A549 (cell line): Measurements from ENCODE around the gene SLC6A6. TPM values are rescaled to one million over a fixed set of nuclear protein-coding genes. Genes with fewer than 3 reads are reported as not detected.
A peak's percentile ranks its signal among the peaks of the same experiment; 100 is the strongest.

Experiments used
- ATAC-seq, 2 experiments: fragments of 200-7000 bp in 1 of 2; fragments of >200 bp in 1 of 2; cut with Nextera tagmentation in 1 of 2; cut with Tn5 transposase in 1 of 2; 3 replicates each; pipeline versions ENCODE4 v1.8.0 to v1.9.1; 2018 to 2020; ENCODE audit warnings: mild to moderate bottlenecking in 1 of 2, moderate library complexity in 1 of 2
- CTCF ChIA-PET: fragments of 300-600 bp; sonication (Branson Sonifier 250); formaldehyde crosslinking; extraction: SDS; loops from one replicate; lab custom pipeline; 2021; ENCODE audit warnings: antibody characterized with exemption, inconsistent platforms; lab: Yijun Ruan, JAX
- POLR2A ChIA-PET: fragments of 350-600 bp; formaldehyde crosslinking; extraction: SDS; loops from one replicate; lab custom pipeline; 2021; ENCODE audit warnings: antibody characterized with exemption, inconsistent platforms; lab: Yijun Ruan, JAX
- DNase-seq, 2 experiments: peaks; one replicate each; pipeline versions ENCODE4 v3.0.0 to v3.0.0-alpha.2; 2011 to 2016; ENCODE audit warnings: low read depth in 1 of 2, low spot score in 1 of 2
- FAIRE-seq: peaks from 2 replicates; lab custom pipeline; 2011; peaks lifted over from hg19 to GRCh38; lab: Jason Lieb, UNC
- H3K27ac ChIP-seq, 2 experiments: fragments of >200 bp; sonication (Bioruptor Twin); formaldehyde crosslinking; 3 replicates each; pipeline ENCODE4 v1.5.1; 2016 to 2017
- H3K4me1 ChIP-seq: fragments of >200 bp; sonication (Bioruptor Twin); formaldehyde crosslinking; 3 replicates; pipeline ENCODE4 v1.6.1; 2016
- H3K4me2 ChIP-seq: fragments of >200 bp; sonication (Bioruptor Twin); formaldehyde crosslinking; 3 replicates; pipeline ENCODE4 v1.6.1; 2016
- H3K4me3 ChIP-seq: fragments of >200 bp; sonication (Bioruptor Twin); formaldehyde crosslinking; 3 replicates; pipeline ENCODE4 v1.5.1; 2016
- H3K9me3 ChIP-seq: fragments of >200 bp; sonication (Bioruptor Twin); formaldehyde crosslinking; 3 replicates; pipeline ENCODE4 v1.6.1; 2016
- CBX2 ChIP-seq: fragments of 200-600 bp; sonication (generic); IDR thresholded peaks from 2 replicates; pipeline ENCODE4 v1.6.1; 2016; ENCODE audit warnings: low read depth, mild to moderate bottlenecking, borderline replicate concordance
- CBX8 ChIP-seq: fragments of 200-600 bp; sonication (generic); IDR thresholded peaks from 2 replicates; pipeline ENCODE4 v1.6.1; 2016
- CEBPB ChIP-seq, 2 experiments: fragments of >200 bp in 1 of 2; sonication (Bioruptor Twin) in 1 of 2; formaldehyde crosslinking in 1 of 2; IDR thresholded peaks; 2 replicates each; pipeline ENCODE4 v1.6.1; 2012 to 2016
- CHD4 ChIP-seq: fragments of 200-600 bp; sonication (generic); IDR thresholded peaks from 2 replicates; pipeline ENCODE4 v1.6.1; 2016; ENCODE audit warnings: antibody characterized with exemption, mild to moderate bottlenecking, borderline replicate concordance
- EHF ChIP-seq: fragments of 250-450 bp; sonication (Bioruptor Pico); IDR thresholded peaks from 2 replicates; pipeline ENCODE4 v1.5.0; 2020; ENCODE audit warnings: mild to moderate bottlenecking
- FOSL2 ChIP-seq, 2 experiments: fragments of 450-650 bp in 1 of 2; fragments of >200 bp in 1 of 2; sonication (Bioruptor Twin) in 1 of 2; formaldehyde crosslinking; IDR thresholded peaks; 2 replicates each; pipeline versions ENCODE4 v1.5.0 to v1.6.1; 2016 to 2020; ENCODE audit warnings: mild to moderate bottlenecking in 1 of 2, moderate library complexity in 1 of 2
- FOXS1 ChIP-seq: fragments of 250-450 bp; sonication (Bioruptor Pico); IDR thresholded peaks from 2 replicates; pipeline ENCODE4 v1.5.0; 2020; ENCODE audit warnings: mild to moderate bottlenecking, moderate library complexity
- MAFK ChIP-seq: fragments of 450-650 bp; IDR thresholded peaks from 2 replicates; pipeline ENCODE4 v1.6.1; 2014; ENCODE audit not compliant: partially characterized antibody
- NPAS2 ChIP-seq: fragments of 250-450 bp; sonication (Bioruptor Pico); IDR thresholded peaks from 2 replicates; pipeline ENCODE4 v1.8.0; 2022; ENCODE audit warnings: mild to moderate bottlenecking, moderate library complexity, borderline replicate concordance
- NR3C1 ChIP-seq: fragments of >200 bp; sonication (Bioruptor Twin); formaldehyde crosslinking; IDR thresholded peaks from 3 replicates; pipeline ENCODE4 v1.6.1; 2017
- PHF8 ChIP-seq: fragments of 200-600 bp; sonication (generic); IDR thresholded peaks from 2 replicates; pipeline ENCODE4 v1.6.1; 2016; ENCODE audit warnings: low read depth, mild to moderate bottlenecking, antibody characterized with exemption, moderate library complexity, borderline replicate concordance
- POLR2A ChIP-seq: IDR thresholded peaks from 2 replicates; pipeline ENCODE4 v1.6.1; 2012; ENCODE audit warnings: mild to moderate bottlenecking, low read length
- RAD21 ChIP-seq, 2 experiments: fragments of >200 bp in 1 of 2; sonication (Bioruptor Twin) in 1 of 2; formaldehyde crosslinking in 1 of 2; IDR thresholded peaks in 1 of 2; conservative IDR thresholded peaks in 1 of 2; 2 replicates in 1 of 2; 3 replicates in 1 of 2; pipeline ENCODE4 v1.6.1; 2012 to 2018; ENCODE audit warnings: inconsistent platforms in 1 of 2
- RARB ChIP-seq: fragments of 250-450 bp; sonication (Bioruptor Pico); IDR thresholded peaks from 2 replicates; pipeline ENCODE4 v1.8.0; 2021; ENCODE audit warnings: mild to moderate bottlenecking, moderate library complexity
- RCOR1 ChIP-seq: fragments of 150-350 bp; IDR thresholded peaks from 2 replicates; pipeline ENCODE4 v1.6.1; 2014; ENCODE audit warnings: antibody characterized with exemption, low read length, low read depth
- RFX5 ChIP-seq: fragments of 450-650 bp; IDR thresholded peaks from 2 replicates; pipeline ENCODE4 v1.7.1; 2014; ENCODE audit warnings: antibody characterized with exemption, mild to moderate bottlenecking, moderate library complexity
- SMC3 ChIP-seq: fragments of >200 bp; sonication (Bioruptor Twin); formaldehyde crosslinking; IDR thresholded peaks from 3 replicates; pipeline ENCODE4 v1.6.1; 2018; ENCODE audit warnings: inconsistent platforms
- SREBF2 ChIP-seq: fragments of 450-650 bp; IDR thresholded peaks from 2 replicates; pipeline ENCODE4 v1.6.1; 2014; ENCODE audit warnings: mild to moderate bottlenecking, moderate library complexity
- ZNF302 ChIP-seq: fragments of 250-450 bp; sonication (Bioruptor Pico); IDR thresholded peaks from 2 replicates; pipeline ENCODE4 v1.9.0; 2021; ENCODE audit warnings: inconsistent platforms, mild to moderate bottlenecking, moderate library complexity
- ZSCAN20 ChIP-seq: fragments of 250-450 bp; sonication (Bioruptor Pico); IDR thresholded peaks from 2 replicates; pipeline ENCODE4 v1.8.0; 2022; ENCODE audit warnings: mild to moderate bottlenecking, moderate library complexity
- WGBS: methylation state at CpG from one replicate; pipeline ENCODE4 v1.1.6; 2017; ENCODE audit errors: missing lambda C conversion rate; 5-methylcytosine and 5-hydroxymethylcytosine counted together
- polyA plus RNA-seq, 4 experiments: library from polyadenylated mRNA; depleted of rRNA in 3 of 4; stranded (reverse); fragments of >200 nt; fragmentation: RNase III in 1 of 4; extraction: RNeasy Plus Mini Kit Qiagen cat#74134 plus additional on column Dnase treatment in 1 of 4; gene quantifications; 2 replicates in 3 of 4; 3 replicates in 1 of 4; pipeline ENCODE4 v1.2.3, GENCODE V29; 2011 to 2017
- TF ChIP-seq, protein P1 (sequence below): fragments of >200 bp; sonication (Bioruptor Twin); formaldehyde crosslinking; IDR thresholded peaks from 3 replicates; pipeline ENCODE4 v1.6.1; 2016
- TF ChIP-seq, protein P2 (sequence below): fragments of 150-350 bp; IDR thresholded peaks from 2 replicates; pipeline ENCODE4 v1.6.1; 2014; ENCODE audit warnings: low read depth, mild to moderate bottlenecking, low read length
- TF ChIP-seq, protein P3 (sequence below): IDR thresholded peaks from 2 replicates; pipeline ENCODE4 v1.6.1; 2012
- TF ChIP-seq, protein P4 (sequence below): fragments of 200-600 bp; sonication (generic); IDR thresholded peaks from 2 replicates; pipeline ENCODE4 v1.6.1; 2016; ENCODE audit warnings: antibody characterized with exemption, mild to moderate bottlenecking, moderate library complexity

SLC6A6 gene
- polyA plus RNA-seq, 2 of the 4 experiments (the other 2 are of a cell fraction): 73.3 to 73.8 TPM

DNA sequence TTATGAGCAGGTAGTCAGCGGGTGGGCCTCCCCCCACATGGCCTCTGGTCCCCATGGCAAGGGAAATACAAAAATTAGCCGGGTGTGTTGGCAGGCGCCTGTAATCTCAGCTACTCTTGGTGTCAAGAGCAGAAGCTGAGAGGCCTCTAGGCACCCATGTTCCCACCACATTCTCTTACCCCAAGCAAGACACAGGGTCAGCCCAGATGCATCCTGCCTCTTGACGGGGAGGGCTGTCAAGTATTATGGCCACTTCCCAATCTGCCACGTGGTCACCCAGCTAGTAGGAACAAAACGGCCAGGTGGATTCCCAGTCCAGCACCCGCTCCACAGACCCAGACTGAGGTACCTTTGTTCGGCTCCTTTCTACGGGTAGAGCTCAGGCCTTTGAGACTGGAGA, 16.2 kb upstream of the SLC6A6 start:
- Histone ChIP-seq H3K27ac (no peak overlapping the region), H3K9me3 (no peaks in the 10 kb centered on the region), H3K4me3 (no peak overlapping the region), H3K4me1 (peaks cover 8% of the 10 kb centered on the region), H3K4me2 (no peak overlapping the region)
- FAIRE-seq (no peak), ATAC-seq (no peak), DNase-seq (no peak)
- POLR2A ChIA-PET: no interaction called here
- TF ChIP-seq CBX2 (no peak), MAFK (no peak)
- 73% methylated on average over 7 of the region's 9 CpGs for WGBS
- CTCF ChIA-PET: interaction anchor here (0.9 to 3.7 kb wide), 5 partner anchors 10 to 183 kb away, joined by 3 to 13 read pairs (median 5); no protein-coding TSS in a partner anchor

DNA sequence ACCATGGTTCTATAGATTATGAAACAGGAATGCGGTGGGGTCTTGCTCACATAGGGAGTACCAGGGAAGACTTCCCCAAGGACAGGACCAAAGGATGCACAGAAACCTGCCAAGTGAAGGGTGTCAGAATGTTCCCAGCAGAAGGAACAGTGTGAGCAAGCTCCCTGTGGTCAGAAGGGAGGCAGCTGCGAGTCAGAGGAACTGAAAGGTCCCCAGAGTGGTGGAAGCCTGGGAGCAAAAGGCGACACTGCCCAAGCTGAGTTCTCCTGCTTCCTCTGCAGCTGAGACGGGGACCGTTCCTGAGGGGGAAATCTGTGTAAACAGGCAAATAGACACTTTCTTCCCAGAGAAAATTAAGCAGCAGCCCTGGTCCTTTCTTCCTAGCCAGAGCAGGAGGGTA, 14.2 kb upstream of the SLC6A6 start:
- DNase-seq (no peak), ATAC-seq (peak in 1 of 2 experiments; percentile 21; a peak in 1 of 6 replicates), FAIRE-seq (no peak)
- Histone ChIP-seq H3K4me3 (no peak overlapping the region), H3K9me3 (no peaks in the 10 kb centered on the region), H3K27ac (peak overlapping the region in 1 of 2 experiments; percentile 22; a peak in 1 of 6 replicates), H3K4me1 (peaks cover 14% of the 10 kb centered on the region), H3K4me2 (no peak overlapping the region)
- ChIA-PET POLR2A (no interaction called here), CTCF (interaction anchor here (2.1 to 3.7 kb wide), 2 partner anchors 11 to 127 kb away, joined by 6 to 13 read pairs; no protein-coding TSS in a partner anchor)
- TF ChIP-seq CHD4: no peak
- no peak for TF ChIP-seq POLR2A
- no peak for TF ChIP-seq RCOR1
- no peak for TF ChIP-seq RFX5
- no peak for TF ChIP-seq NPAS2 (CRISPR knock-in tag)
- TF ChIP-seq SMC3: no peak
- TF ChIP-seq CBX8: no peak
- TF ChIP-seq FOXS1 (CRISPR knock-in tag): no peak
- TF ChIP-seq RAD21 (conservative IDR thresholded peaks at IDR 0.05 in 1 of 2, IDR thresholded peaks at IDR 0.05 in 1 of 2): no peak
- TF ChIP-seq, protein P1, sequence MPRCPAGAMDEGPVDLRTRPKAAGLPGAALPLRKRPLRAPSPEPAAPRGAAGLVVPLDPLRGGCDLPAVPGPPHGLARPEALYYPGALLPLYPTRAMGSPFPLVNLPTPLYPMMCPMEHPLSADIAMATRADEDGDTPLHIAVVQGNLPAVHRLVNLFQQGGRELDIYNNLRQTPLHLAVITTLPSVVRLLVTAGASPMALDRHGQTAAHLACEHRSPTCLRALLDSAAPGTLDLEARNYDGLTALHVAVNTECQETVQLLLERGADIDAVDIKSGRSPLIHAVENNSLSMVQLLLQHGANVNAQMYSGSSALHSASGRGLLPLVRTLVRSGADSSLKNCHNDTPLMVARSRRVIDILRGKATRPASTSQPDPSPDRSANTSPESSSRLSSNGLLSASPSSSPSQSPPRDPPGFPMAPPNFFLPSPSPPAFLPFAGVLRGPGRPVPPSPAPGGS: no peak
- TF ChIP-seq ZNF302 (CRISPR knock-in tag): no peak
- TF ChIP-seq, protein P2, sequence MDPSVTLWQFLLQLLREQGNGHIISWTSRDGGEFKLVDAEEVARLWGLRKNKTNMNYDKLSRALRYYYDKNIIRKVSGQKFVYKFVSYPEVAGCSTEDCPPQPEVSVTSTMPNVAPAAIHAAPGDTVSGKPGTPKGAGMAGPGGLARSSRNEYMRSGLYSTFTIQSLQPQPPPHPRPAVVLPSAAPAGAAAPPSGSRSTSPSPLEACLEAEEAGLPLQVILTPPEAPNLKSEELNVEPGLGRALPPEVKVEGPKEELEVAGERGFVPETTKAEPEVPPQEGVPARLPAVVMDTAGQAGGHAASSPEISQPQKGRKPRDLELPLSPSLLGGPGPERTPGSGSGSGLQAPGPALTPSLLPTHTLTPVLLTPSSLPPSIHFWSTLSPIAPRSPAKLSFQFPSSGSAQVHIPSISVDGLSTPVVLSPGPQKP: no peak
- WGBS: 82% methylated on average over 5 of the region's 5 CpGs

DNA sequence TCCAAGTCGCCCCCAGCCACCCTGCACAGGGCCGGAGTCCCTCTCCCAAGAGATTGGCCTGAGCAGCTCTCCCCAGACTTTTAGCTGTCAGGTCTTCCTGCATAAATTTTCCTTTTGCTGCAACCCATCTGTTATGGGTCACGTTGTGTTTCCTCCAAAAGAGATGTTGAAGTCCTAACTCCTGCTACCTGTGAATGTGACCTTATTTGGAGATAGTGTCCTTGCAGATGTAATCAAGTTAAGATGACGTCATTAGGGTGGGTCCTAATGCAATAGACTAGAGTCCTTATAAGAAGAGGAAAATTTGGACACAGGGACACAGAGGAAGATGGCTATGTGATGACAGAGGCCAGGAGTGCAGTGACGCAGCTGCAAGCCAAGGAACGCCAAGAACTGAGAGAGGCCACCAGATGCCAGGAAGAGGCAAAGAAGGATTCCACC, 13.2 kb upstream of the SLC6A6 start:
- DNase-seq (peak in 1 of 2 experiments; percentile 49), ATAC-seq (no peak), FAIRE-seq (no peak)
- whole genome bisulfite sequencing: 80% methylated on average over 6 of the region's 6 CpGs
- H3K9me3 ChIP-seq: no peaks in the 10 kb centered on the region
- no peak overlapping the region for H3K4me2 ChIP-seq
- peak overlapping the region in 1 of 2 experiments; percentile 3; a peak in 1 of 6 replicates for H3K27ac ChIP-seq
- H3K4me1 ChIP-seq: peaks cover 14% of the 10 kb centered on the region
- POLR2A ChIA-PET: no interaction called here
- TF ChIP-seq ZSCAN20 (no peak), PHF8 (no peak), ZNF302 (CRISPR knock-in tag) (no peak), NR3C1 (no peak), RARB (CRISPR knock-in tag) (no peak), SMC3 (no peak), CEBPB (IDR thresholded peaks at IDR 0.05) (no peak), MAFK (no peak), SREBF2 (no peak), RCOR1 (no peak), FOXS1 (CRISPR knock-in tag) (no peak), EHF (CRISPR knock-in tag) (no peak), NPAS2 (CRISPR knock-in tag) (no peak), FOSL2 (IDR thresholded peaks at IDR 0.05) (no peak), FOSL2 (CRISPR knock-in tag; IDR thresholded peaks at IDR 0.05) (no peak)
- TF ChIP-seq, protein P3, sequence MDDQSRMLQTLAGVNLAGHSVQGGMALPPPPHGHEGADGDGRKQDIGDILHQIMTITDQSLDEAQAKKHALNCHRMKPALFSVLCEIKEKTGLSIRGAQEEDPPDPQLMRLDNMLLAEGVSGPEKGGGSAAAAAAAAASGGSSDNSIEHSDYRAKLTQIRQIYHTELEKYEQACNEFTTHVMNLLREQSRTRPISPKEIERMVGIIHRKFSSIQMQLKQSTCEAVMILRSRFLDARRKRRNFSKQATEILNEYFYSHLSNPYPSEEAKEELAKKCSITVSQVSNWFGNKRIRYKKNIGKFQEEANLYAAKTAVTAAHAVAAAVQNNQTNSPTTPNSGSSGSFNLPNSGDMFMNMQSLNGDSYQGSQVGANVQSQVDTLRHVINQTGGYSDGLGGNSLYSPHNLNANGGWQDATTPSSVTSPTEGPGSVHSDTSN: no peak
- TF ChIP-seq, protein P4, sequence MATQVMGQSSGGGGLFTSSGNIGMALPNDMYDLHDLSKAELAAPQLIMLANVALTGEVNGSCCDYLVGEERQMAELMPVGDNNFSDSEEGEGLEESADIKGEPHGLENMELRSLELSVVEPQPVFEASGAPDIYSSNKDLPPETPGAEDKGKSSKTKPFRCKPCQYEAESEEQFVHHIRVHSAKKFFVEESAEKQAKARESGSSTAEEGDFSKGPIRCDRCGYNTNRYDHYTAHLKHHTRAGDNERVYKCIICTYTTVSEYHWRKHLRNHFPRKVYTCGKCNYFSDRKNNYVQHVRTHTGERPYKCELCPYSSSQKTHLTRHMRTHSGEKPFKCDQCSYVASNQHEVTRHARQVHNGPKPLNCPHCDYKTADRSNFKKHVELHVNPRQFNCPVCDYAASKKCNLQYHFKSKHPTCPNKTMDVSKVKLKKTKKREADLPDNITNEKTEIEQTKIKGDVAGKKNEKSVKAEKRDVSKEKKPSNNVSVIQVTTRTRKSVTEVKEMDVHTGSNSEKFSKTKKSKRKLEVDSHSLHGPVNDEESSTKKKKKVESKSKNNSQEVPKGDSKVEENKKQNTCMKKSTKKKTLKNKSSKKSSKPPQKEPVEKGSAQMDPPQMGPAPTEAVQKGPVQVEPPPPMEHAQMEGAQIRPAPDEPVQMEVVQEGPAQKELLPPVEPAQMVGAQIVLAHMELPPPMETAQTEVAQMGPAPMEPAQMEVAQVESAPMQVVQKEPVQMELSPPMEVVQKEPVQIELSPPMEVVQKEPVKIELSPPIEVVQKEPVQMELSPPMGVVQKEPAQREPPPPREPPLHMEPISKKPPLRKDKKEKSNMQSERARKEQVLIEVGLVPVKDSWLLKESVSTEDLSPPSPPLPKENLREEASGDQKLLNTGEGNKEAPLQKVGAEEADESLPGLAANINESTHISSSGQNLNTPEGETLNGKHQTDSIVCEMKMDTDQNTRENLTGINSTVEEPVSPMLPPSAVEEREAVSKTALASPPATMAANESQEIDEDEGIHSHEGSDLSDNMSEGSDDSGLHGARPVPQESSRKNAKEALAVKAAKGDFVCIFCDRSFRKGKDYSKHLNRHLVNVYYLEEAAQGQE: no peak
- TF ChIP-seq, all 56 proteins: peak for 0
- H3K4me3 ChIP-seq: no peak overlapping the region
- CTCF ChIA-PET: interaction anchor here (0.8 to 1.5 kb wide), 2 partner anchors 15 to 41 kb away, joined by 3 read pairs; no protein-coding TSS in a partner anchor
